ENCODE data around the gene CD300H.

CD300H gene

GRCh38 chr17:74567397-74567796 lies at the start of gene CD300H:
TSS of gene CD300H (minus strand) at chr17:74567509.
- no peak for ATAC-seq

GRCh38 chr17:74616696-74617095 lies 49.4 kb upstream of the CD300H start:
- ATAC-seq, result no peak

- ATAC-seq, result no peak
Measured at GRCh38 chr17:74612046-74612445, 44.7 kb upstream of the CD300H start.

GRCh38 chr17:74610108-74610507 lies 42.8 kb upstream of the CD300H start:
- no peak for ATAC-seq

GRCh38 chr17:74608511-74608910 lies 41.2 kb upstream of the CD300H start:
- no peak for ATAC-seq

- no peak for ATAC-seq
Measured at GRCh38 chr17:74607221-74607620, 39.9 kb upstream of the CD300H start.

- ATAC-seq, result no peak
Measured at GRCh38 chr17:74606050-74606449, 38.7 kb upstream of the CD300H start.

- ATAC-seq, result no peak
Measured at GRCh38 chr17:74605361-74605760, 38.1 kb upstream of the CD300H start.

- no peak for ATAC-seq
Measured at GRCh38 chr17:74604761-74605160, 37.5 kb upstream of the CD300H start.

- no peak for ATAC-seq
Measured at GRCh38 chr17:74604200-74604599, 36.9 kb upstream of the CD300H start.

- no peak for ATAC-seq
Measured at GRCh38 chr17:74603746-74604145, 36.4 kb upstream of the CD300H start.

GRCh38 chr17:74603037-74603635 lies 35.8 kb upstream of the CD300H start:
- ATAC-seq, result no peak

- ATAC-seq, result no peak
Measured at GRCh38 chr17:74601944-74602572, 34.7 kb upstream of the CD300H start.

GRCh38 chr17:74599448-74599939 lies 32.2 kb upstream of the CD300H start:
- ATAC-seq, result no peak

- ATAC-seq, result no peak
Measured at GRCh38 chr17:74599023-74599399, 31.7 kb upstream of the CD300H start.

- ATAC-seq, result no peak
Measured at GRCh38 chr17:74598346-74599022, 31.2 kb upstream of the CD300H start.

GRCh38 chr17:74597069-74597790 lies 29.9 kb upstream of the CD300H start:
- no peak for ATAC-seq

GRCh38 chr17:74595037-74595750 lies 27.9 kb upstream of the CD300H start:
- ATAC-seq, result no peak

GRCh38 chr17:74592087-74592990 lies 25.0 kb upstream of the CD300H start, which contains the start of gene CD300LD:
TSS of gene CD300LD (minus strand) at chr17:74592283. CDS start at chr17:74592202, 81 bp downstream.
- ATAC-seq, result no peak

GRCh38 chr17:74591503-74591902 lies 24.2 kb upstream of the CD300H start:
- ATAC-seq, result no peak

GRCh38 chr17:74585711-74586110 lies 18.4 kb upstream of the CD300H start:
- no peak for ATAC-seq
